ENCODE measurements around the gene CXXC5. TPM values are rescaled to one million over a fixed set of nuclear protein-coding genes. Genes with fewer than 3 reads are reported as not detected.

The CXXC5 gene
- total and polyA plus RNA-seq, 9 of the 15 experiments (the other 6 are each of a cell fraction or from before 2014, with no cell fraction given), result 1.9 to 123 (median 45.8) TPM

- no peak for TF ChIP-seq ZMIZ1 (IDR thresholded peaks at IDR 0.05; ENCODE audit: low read depth in 2 of 2, low read length in 2 of 2)
- TF ChIP-seq ZNF511 (CRISPR knock-in tag; IDR thresholded peaks at IDR 0.05), result no peak
- TF ChIP-seq CSDE1 (IDR thresholded peaks at IDR 0.05), result no peak
- peak; percentile 83 for TF ChIP-seq CTBP1 (IDR thresholded peaks at IDR 0.05; ENCODE audit: borderline replicate concordance)
- TF ChIP-seq CTCF (IDR thresholded peaks at IDR 0.05 in 2 of 3, conservative IDR thresholded peaks at IDR 0.05 in 1 of 3; ENCODE audit: insufficient read depth in 2 of 3, low read depth in 1 of 3, low read length in 3 of 3), result peak; percentile 96 to 98 (median 97)
- TF ChIP-seq ZNF79 (CRISPR knock-in tag; IDR thresholded peaks at IDR 0.05; ENCODE audit: low read depth), result no peak
- no peak for TF ChIP-seq NFIX (CRISPR knock-in tag; IDR thresholded peaks at IDR 0.05; ENCODE audit: low read depth)
- no peak for TF ChIP-seq RFX7 (CRISPR knock-in tag; IDR thresholded peaks at IDR 0.05)
- no peak for TF ChIP-seq ESRRB (CRISPR knock-in tag; IDR thresholded peaks at IDR 0.05; ENCODE audit: borderline replicate concordance)
- TF ChIP-seq OTX1 (CRISPR knock-in tag; IDR thresholded peaks at IDR 0.05), result no peak
- no peak for TF ChIP-seq HMG20A (CRISPR knock-in tag; conservative IDR thresholded peaks at IDR 0.05)
- TF ChIP-seq GATAD2B (IDR thresholded peaks at IDR 0.05; ENCODE audit: borderline replicate concordance), result no peak
- no peak for TF ChIP-seq MXD1 (CRISPR knock-in tag; IDR thresholded peaks at IDR 0.05; ENCODE audit: borderline replicate concordance, poor library complexity, severe bottlenecking)
- no peak for TF ChIP-seq TCF15 (CRISPR knock-in tag; IDR thresholded peaks at IDR 0.05)
- no peak for TF ChIP-seq ZNF146 (CRISPR knock-in tag; IDR thresholded peaks at IDR 0.05; ENCODE audit: unreplicated experiment)
- TF ChIP-seq MCM3 (IDR thresholded peaks at IDR 0.05), result no peak
- TF ChIP-seq ZNF445 (CRISPR knock-in tag; IDR thresholded peaks at IDR 0.05; ENCODE audit: low read depth), result no peak
- TF ChIP-seq HCFC1 (IDR thresholded peaks at IDR 0.05; ENCODE audit: low read depth, low read length), result no peak
- TF ChIP-seq HES1 (IDR thresholded peaks at IDR 0.05; ENCODE audit: low read depth), result no peak
- TF ChIP-seq SRSF1 (IDR thresholded peaks at IDR 0.05; ENCODE audit: low read depth, low read length), result no peak
- TF ChIP-seq ZNF586 (CRISPR knock-in tag; conservative IDR thresholded peaks at IDR 0.05), result no peak
Observed at GRCh38 chr5:139633295-139634027, 14.7 kb upstream of the CXXC5 start (continued).

All from K562 (cell line).